Small intestine (tissue), 7 donors: Measurements from ENCODE around the gene HESX1. TPM values are rescaled to one million over a fixed set of nuclear protein-coding genes. Genes with fewer than 3 reads are reported as not detected.
A peak's percentile ranks its signal among the peaks of the same experiment; 100 is the strongest.

Experiments used
- DNase-seq, 2 donors: peaks; one replicate each; pipeline versions ENCODE4 v3.0.0 to v3.0.0-alpha.2; 2013
- FAIRE-seq: peaks from 2 replicates; lab custom pipeline; 2012; peaks lifted over from hg19 to GRCh38; lab: Jason Lieb, UNC
- H3K27ac ChIP-seq, 3 donors: one replicate each; pipeline ENCODE4 v1.5.1; 2013; ENCODE audit warnings: low read length in 2 of 3, mild to moderate bottlenecking in 2 of 3, control low read depth in 1 of 3, inconsistent platforms in 1 of 3, low read depth in 1 of 3, moderate library complexity in 1 of 3
- H3K27me3 ChIP-seq, 3 donors: one replicate each; pipeline ENCODE4 v1.6.1; 2013; ENCODE audit warnings: low read length in 3 of 3, inconsistent platforms in 1 of 3; ENCODE audit not compliant: control insufficient read depth in 3 of 3, insufficient read depth in 3 of 3
- H3K36me3 ChIP-seq, 3 donors: one replicate each; pipeline ENCODE4 v1.6.1; 2013; ENCODE audit warnings: low read length in 3 of 3, inconsistent platforms in 1 of 3, low read depth in 1 of 3, mild to moderate bottlenecking in 1 of 3, moderate library complexity in 1 of 3; ENCODE audit not compliant: control insufficient read depth in 3 of 3, insufficient read depth in 2 of 3
- H3K4me1 ChIP-seq, 3 donors: one replicate each; pipeline ENCODE4 v1.6.1; 2013; ENCODE audit warnings: low read length in 2 of 3, inconsistent platforms in 1 of 3, low read depth in 1 of 3, mild to moderate bottlenecking in 1 of 3, moderate library complexity in 1 of 3; ENCODE audit not compliant: control insufficient read depth in 3 of 3, insufficient read depth in 2 of 3
- H3K4me3 ChIP-seq, 3 donors: one replicate each; pipeline ENCODE4 v1.5.1; 2013; ENCODE audit warnings: low read length in 3 of 3, control low read depth in 1 of 3, inconsistent platforms in 1 of 3, low read depth in 1 of 3, mild to moderate bottlenecking in 1 of 3, moderate library complexity in 1 of 3
- H3K9me3 ChIP-seq, 2 donors: one replicate each; pipeline ENCODE4 v1.6.1; 2013; ENCODE audit warnings: low read depth in 1 of 2, low read length in 1 of 2; ENCODE audit not compliant: control insufficient read depth in 2 of 2, insufficient read depth in 1 of 2
- WGBS, 3 donors: extraction: QIAGEN DNeasy Blood & Tissue Kit; methylation state at CpG; one replicate each; pipeline ENCODE4 v1.1.7; 2013; 5-methylcytosine and 5-hydroxymethylcytosine counted together
- polyA plus RNA-seq, 4 donors: library from polyadenylated mRNA; stranded (reverse) in 3 of 4; unstranded in 1 of 4; fragments of 200-250 nt in 3 of 4; fragments of 120-200 nt in 1 of 4; gene quantifications; one replicate each; pipeline versions ENCODE4 v1.2.1 to v1.2.3, GENCODE V29; 2013
- donor health status: healthy with polysubstance abuse.
- donor health status: control.
- donor health status: control.
- donor health status: Bipolar disorder and iron deficiency.
- donor health status: healthy.

HESX1 gene
- polyA plus RNA-seq, 4 donors: 1.3 to 1.4 TPM; not detected in 2

DNA sequence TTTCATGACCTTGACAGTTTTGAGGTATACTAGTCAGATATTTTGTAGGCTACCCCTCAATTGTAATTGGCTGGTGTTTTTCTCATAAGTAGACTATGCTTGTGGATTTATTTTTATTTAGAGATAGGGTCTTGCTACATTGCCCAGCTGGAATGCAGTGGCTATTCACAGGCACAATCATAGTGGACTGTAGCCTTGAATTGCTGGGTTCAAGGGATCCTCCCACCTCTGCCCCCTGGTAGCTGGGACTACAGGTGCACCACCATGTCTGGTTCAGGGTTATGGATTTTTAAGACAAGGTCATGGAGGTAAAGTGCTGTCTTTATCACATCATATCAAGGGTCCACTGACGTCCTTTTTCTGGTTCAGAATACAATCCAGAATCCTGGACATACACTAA is 23.7 kb downstream of the HESX1 start:
- no peak overlapping the region for H3K27ac ChIP-seq
- H3K36me3 ChIP-seq: no peaks in the 10 kb centered on the region
- DNase-seq (no peak), FAIRE-seq (no peak)
- no peaks in the 10 kb centered on the region for H3K4me1 ChIP-seq
- no peaks in the 10 kb centered on the region for H3K27me3 ChIP-seq
- H3K4me3 ChIP-seq: no peak overlapping the region
- 31 to 48% (median 48%) methylated on average over 1 of the region's 1 CpG for whole genome bisulfite sequencing, 3 donors
- no peaks in the 10 kb centered on the region for H3K9me3 ChIP-seq

DNA sequence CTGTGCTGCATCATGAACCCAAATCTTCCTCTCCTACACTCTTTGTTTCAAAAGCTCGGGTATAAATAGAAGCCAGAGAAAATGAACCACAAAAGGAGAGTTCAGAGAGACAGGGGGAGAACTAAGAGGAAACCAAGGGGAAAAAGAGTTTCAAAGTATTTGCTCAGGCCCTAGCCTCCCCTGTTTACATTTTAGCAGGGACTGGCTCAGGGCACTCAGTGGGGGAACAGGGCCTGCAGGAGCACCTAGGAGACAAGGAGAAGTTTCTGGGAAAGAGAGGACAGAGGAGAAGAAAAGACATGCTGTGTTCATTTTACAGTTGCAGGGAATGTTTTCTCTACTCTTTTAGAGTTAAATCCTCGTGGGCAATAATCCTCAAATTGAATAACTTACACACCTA is 26.1 kb downstream of the HESX1 start:
- no peaks in the 10 kb centered on the region for H3K36me3 ChIP-seq
- H3K27ac ChIP-seq: no peak overlapping the region
- H3K9me3 ChIP-seq: no peaks in the 10 kb centered on the region
- DNase-seq: no peak
- H3K27me3 ChIP-seq: peaks cover 0 to 2% (median 0%) of the 10 kb centered on the region in 3 donors
- no peak for FAIRE-seq
- no peak overlapping the region for H3K4me3 ChIP-seq
- WGBS, 3 donors: 53 to 69% (median 62%) methylated on average over 2 of the region's 2 CpGs
- no peaks in the 10 kb centered on the region for H3K4me1 ChIP-seq

DNA sequence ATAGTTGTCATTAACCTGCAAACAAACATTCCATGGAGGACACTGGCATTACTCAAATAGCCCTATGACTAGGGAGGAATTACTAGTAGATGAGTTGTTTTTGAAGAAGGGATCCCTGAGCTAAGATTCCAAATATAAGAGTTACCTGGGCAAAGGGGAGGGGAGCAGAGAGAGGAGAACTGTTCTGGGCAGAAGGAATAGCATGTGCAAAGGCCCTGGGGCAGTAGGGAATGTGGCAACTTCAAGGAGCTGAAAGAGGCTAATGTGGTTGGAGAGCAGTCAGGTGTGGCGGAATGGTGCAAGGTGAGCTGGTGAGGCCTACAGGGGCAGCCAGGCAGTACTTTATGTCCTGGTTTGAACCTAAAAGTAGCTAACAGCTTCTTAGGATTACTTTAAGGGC is 28.8 kb downstream of the HESX1 start:
- DNase-seq: no peak
- Histone ChIP-seq H3K36me3 (no peaks in the 10 kb centered on the region), H3K27me3 (peaks cover 0 to 5% (median 5%) of the 10 kb centered on the region in 3 donors), H3K4me3 (no peak overlapping the region), H3K27ac (no peak overlapping the region), H3K9me3 (no peaks in the 10 kb centered on the region), H3K4me1 (no peaks in the 10 kb centered on the region)
- 99 to 100% (median 100%) methylated on average over 1 of the region's 1 CpG for WGBS, 3 donors
- no peak for FAIRE-seq

DNA sequence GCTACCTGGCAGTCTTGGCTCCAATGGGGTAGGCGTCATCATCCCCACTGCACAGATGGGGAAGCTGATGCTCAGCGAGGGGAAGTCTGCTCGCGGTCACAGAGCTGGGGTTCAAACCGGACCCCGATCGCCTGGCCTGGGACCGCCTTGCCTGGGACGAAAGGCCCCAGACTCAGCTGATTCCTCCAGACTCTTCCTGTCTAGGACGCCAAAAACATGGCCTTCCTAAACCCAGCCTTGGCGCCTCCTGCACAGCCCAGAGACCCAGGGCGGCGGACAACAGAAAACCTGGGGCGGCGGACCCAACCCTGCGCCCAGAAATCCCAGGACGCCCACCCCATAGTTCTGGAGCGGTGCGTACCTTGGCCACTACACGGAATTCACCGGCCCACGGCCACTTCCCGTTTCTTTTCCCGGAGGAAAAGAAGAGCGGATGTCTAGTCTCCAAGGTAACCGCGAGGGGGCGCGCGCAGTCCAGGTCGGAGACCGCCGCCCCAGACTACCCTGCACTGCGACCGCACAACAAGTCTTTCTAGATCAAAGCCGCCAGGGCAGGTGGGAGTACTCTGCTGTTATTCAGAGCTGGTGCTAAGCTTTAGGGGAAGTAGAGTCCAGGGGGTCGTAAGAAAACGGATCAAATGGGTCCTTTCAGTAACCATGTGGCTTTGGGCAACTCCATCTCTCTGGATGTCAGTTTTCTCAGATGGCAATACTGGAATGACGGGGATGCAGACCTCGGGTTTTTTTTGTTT is 29.7 kb downstream of the HESX1 start:
- Histone ChIP-seq H3K27ac (no peak overlapping the region), H3K4me1 (peaks cover 0 to 3% (median 0%) of the 10 kb centered on the region in 3 donors), H3K9me3 (no peaks in the 10 kb centered on the region), H3K27me3 (peaks cover 0 to 9% (median 5%) of the 10 kb centered on the region in 3 donors), H3K36me3 (no peaks in the 10 kb centered on the region), H3K4me3 (peak overlapping the region in 2 of 3 donors; percentile 58 to 59)
- WGBS, 3 donors: 9 to 10% (median 10%) methylated on average over 39 to 40 of the region's 40 CpGs
- DNase-seq (peak; percentile 82 to 88), FAIRE-seq (no peak)

DNA sequence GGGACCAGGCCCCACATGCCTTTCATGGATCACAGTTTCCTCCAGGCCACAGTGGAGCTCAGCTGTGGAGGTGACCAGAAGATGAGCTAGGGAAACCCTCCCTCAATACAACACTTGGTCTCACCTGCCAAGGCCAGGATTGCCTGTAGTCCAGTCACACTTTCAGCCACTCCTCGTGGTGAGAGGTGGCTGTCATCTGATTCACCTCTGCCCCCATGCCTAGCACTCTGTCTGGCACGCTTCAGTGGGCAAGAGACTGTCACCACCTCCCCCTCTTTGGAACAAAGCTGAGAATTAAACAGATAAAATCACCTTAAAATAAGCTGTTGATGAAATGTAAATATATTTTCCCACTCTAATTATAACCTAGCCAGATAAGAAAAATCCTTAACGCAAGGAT is 30.7 kb downstream of the HESX1 start:
- 47 to 71% (median 58%) methylated on average over 3 of the region's 3 CpGs for WGBS, 3 donors
- FAIRE-seq: no peak
- Histone ChIP-seq H3K27me3 (peaks cover 0 to 17% (median 7%) of the 10 kb centered on the region in 3 donors), H3K36me3 (no peaks in the 10 kb centered on the region), H3K4me3 (no peak overlapping the region), H3K9me3 (no peaks in the 10 kb centered on the region), H3K27ac (no peak overlapping the region), H3K4me1 (peaks cover 0 to 8% (median 0%) of the 10 kb centered on the region in 3 donors)
- DNase-seq: no peak

DNA sequence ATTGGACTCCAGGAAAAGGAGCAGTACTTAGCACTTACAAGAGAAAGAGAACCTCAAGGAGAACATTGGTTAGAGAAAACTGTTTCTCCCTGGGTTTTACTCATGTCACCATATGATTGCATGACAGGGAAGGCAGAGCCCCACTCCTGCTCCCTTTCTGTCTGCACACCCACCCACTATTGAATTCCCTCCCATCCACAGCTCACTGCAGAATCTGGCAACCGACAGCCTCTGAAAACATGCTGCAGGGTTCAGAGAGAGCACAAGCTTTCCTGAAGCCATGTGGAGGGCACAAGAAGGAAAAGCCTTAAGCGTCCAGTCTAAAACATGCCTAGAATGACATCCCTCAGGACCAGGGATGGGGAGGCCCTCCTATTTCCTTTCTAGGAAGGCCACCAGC is 31.6 kb downstream of the HESX1 start:
- H3K4me3 ChIP-seq: no peak overlapping the region
- no peak overlapping the region for H3K27ac ChIP-seq
- no peaks in the 10 kb centered on the region for H3K36me3 ChIP-seq
- WGBS, 3 donors: 67 to 83% (median 81%) methylated on average over 2 of the region's 2 CpGs
- peaks cover 0 to 9% (median 0%) of the 10 kb centered on the region in 3 donors for H3K4me1 ChIP-seq
- no peaks in the 10 kb centered on the region for H3K9me3 ChIP-seq
- no peak for FAIRE-seq
- H3K27me3 ChIP-seq: peaks cover 2 to 24% (median 7%) of the 10 kb centered on the region in 3 donors
- no peak for DNase-seq

DNA sequence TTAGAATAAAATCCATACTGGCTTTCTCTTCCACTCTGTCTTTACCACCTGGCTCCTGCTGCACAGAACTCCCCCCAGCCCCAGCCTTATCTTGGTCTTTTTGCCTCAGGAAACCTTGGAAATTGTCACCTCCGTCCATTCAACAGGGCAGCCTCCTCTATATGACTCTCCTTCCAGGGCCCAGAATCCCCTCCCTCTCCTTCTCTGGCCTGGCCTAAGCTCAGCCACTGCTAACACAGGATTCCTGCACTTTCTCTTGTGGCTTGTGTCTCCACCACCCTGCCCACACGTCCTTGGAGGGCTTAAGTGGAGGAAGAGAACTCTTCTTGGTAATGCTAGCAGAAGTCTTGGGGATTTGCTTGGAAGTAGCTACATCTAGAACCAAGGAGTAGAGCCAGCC is 33.1 kb downstream of the HESX1 start:
- no peak overlapping the region for H3K27ac ChIP-seq
- no peak for FAIRE-seq
- no peaks in the 10 kb centered on the region for H3K9me3 ChIP-seq
- no peak for DNase-seq
- no peaks in the 10 kb centered on the region for H3K36me3 ChIP-seq
- no peak overlapping the region for H3K4me3 ChIP-seq
- H3K4me1 ChIP-seq: peaks cover 0 to 9% (median 0%) of the 10 kb centered on the region in 3 donors
- WGBS, 3 donors: 53 to 66% (median 61%) methylated on average over 2 of the region's 2 CpGs
- peaks cover 7 to 26% (median 9%) of the 10 kb centered on the region in 3 donors for H3K27me3 ChIP-seq

DNA sequence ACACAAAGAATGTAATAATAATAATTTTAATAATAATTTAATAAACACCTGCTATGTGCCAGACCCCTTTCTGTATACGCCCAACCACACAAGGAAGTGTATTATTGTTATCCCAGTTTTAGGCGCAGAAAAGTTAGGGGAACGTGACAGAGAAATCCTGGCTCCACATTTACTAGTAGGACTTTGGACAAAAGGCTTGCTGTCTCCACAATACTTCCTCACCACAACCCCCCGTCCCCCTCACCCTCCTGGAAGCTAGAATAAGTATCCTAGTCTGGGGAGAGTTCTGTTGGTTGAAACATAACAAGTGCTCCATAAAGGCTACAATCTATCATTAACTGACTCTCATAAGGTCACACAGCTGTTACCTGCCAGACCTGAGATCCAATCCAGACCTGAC is 34.1 kb downstream of the HESX1 start:
- H3K36me3 ChIP-seq: no peaks in the 10 kb centered on the region
- FAIRE-seq: no peak
- peak in 1 of 2 donors; percentile 52 for DNase-seq
- peaks cover 0 to 9% (median 0%) of the 10 kb centered on the region in 3 donors for H3K4me1 ChIP-seq
- H3K27me3 ChIP-seq: peaks cover 7 to 26% (median 9%) of the 10 kb centered on the region in 3 donors
- H3K4me3 ChIP-seq: no peak overlapping the region
- no peaks in the 10 kb centered on the region for H3K9me3 ChIP-seq
- 13 to 15% (median 13%) methylated on average over 4 of the region's 4 CpGs for WGBS, 3 donors
- H3K27ac ChIP-seq: no peak overlapping the region
